Kidney (tissue), 14 donors: Measurements from ENCODE around the gene CLDN22. TPM values are rescaled to one million over a fixed set of nuclear protein-coding genes. Genes with fewer than 3 reads are reported as not detected.

ENCODE experiments used
- DNase-seq, 5 donors: peaks; one replicate each; pipeline ENCODE4 v3.0.0-alpha.2; 2013 to 2020
- FAIRE-seq: peaks from 2 replicates; lab custom pipeline; 2012; peaks lifted over from hg19 to GRCh38; lab: Jason Lieb, UNC
- H3K27ac ChIP-seq, 2 donors: one replicate each; pipeline ENCODE4 v1.7.0; 2013; ENCODE audit warnings: low read depth in 2 of 2, low read length in 2 of 2, inconsistent platforms in 1 of 2
- H3K27me3 ChIP-seq: one replicate; pipeline ENCODE4 v1.7.1; 2013; ENCODE audit warnings: low read length, inconsistent platforms; ENCODE audit not compliant: control insufficient read depth, insufficient read depth
- H3K36me3 ChIP-seq, 3 donors: one replicate each; pipeline versions ENCODE4 v1.7.0 to v1.7.1; 2013; ENCODE audit warnings: low read length in 3 of 3, control low read depth in 1 of 3, inconsistent platforms in 1 of 3; ENCODE audit not compliant: insufficient read depth in 3 of 3, control insufficient read depth in 2 of 3
- H3K4me1 ChIP-seq, 3 donors: one replicate each; pipeline versions ENCODE4 v1.7.0 to v1.7.1; 2013; ENCODE audit warnings: low read length in 3 of 3, inconsistent platforms in 1 of 3, low read depth in 1 of 3; ENCODE audit not compliant: control insufficient read depth in 2 of 3, insufficient read depth in 2 of 3
- H3K4me3 ChIP-seq, 3 donors: one replicate each; pipeline versions ENCODE4 v1.7.0 to v1.8.1; 2013; ENCODE audit warnings: low read length in 3 of 3, control low read depth in 1 of 3, inconsistent platforms in 1 of 3
- H3K9ac ChIP-seq, 3 donors: one replicate each; pipeline versions ENCODE4 v1.7.0 to v1.7.1; 2013; ENCODE audit warnings: low read length in 3 of 3, control low read depth in 1 of 3, inconsistent platforms in 1 of 3
- H3K9me3 ChIP-seq, 3 donors: one replicate each; pipeline versions ENCODE4 v1.7.0 to v1.7.1; 2013; ENCODE audit warnings: low read length in 3 of 3, control low read depth in 1 of 3, inconsistent platforms in 1 of 3; ENCODE audit not compliant: control insufficient read depth in 2 of 3, insufficient read depth in 1 of 3
- CTCF ChIP-seq: IDR thresholded peaks from 3 replicates; pipeline ENCODE4 v1.5.1; 2012; ENCODE audit warnings: mild to moderate bottlenecking, moderate library complexity, borderline replicate concordance; ENCODE audit not compliant: insufficient read depth; ENCODE audit errors: extremely low read depth
- intact Hi-C: fragments of 100-400 bp; cut with DNase I; formaldehyde crosslinking; loops from one replicate; pipeline ENCODE4 v1.11.1; 2022
- polyA plus RNA-seq: library from polyadenylated mRNA; stranded (reverse); fragments of 350-450 nt; fragmentation: Illumina TruSeq; extraction: RNeasy Lipid Tissue Mini Kit (QIAGEN cat#74804); gene quantifications from one replicate; pipeline ENCODE4 v1.2.3, GENCODE V29; 2014; ENCODE audit warnings: low read depth, low replicate concordance; ENCODE audit not compliant: insufficient read depth
- total RNA-seq: library from RNA; stranded (reverse); fragmentation: NEBNext Ultra II Directional; extraction: Animal tissue kit (Norgen Biotek cat#: 25700); gene quantifications from one replicate; pipeline ENCODE4 v1.2.1, GENCODE V29; 2021
- donor health status: control.
- donor health status: control.
- donor health status: control.
- donor health status: control.
- donor health status: control.
- donor health status: DM: yes; HTN: yes; CAD: no.
- donor health status: Normal renal cell carcinoma (clear cell type).

The CLDN22 gene
- total and polyA plus RNA-seq, 2 donors from 2014 or later, result 0.39 TPM; not detected in 1

DNA sequence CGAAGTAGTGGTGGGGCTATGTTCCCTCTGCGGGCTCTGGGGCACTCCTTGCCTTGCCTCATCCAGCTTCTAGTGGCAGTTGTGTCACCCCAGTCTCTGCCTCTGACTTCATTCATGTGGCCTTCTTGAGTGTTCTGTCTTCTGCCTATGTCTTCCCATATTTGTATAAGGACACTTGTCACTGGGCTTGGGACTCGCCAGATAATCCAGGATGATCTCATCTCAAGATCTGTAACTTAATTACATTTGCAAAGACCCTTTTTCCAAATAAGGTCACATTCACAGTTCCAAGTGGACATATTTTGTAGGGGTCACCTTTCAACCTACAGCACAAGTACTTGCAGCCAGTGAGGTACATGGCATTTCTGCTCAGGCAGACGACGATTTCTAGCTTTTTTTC is 32.5 kb upstream of the CLDN22 start:
- intact Hi-C loops, result no loop called here
- FAIRE-seq (no peak), DNase-seq (no peak)
- TF ChIP-seq CTCF, result no peak
- Histone ChIP-seq H3K27me3 (no peaks in the 10 kb centered on the region), H3K27ac (no peak overlapping the region), H3K9ac (no peak overlapping the region), H3K9me3 (no peaks in the 10 kb centered on the region), H3K4me3 (no peak overlapping the region), H3K36me3 (no peaks in the 10 kb centered on the region), H3K4me1 (peaks cover 0 to 4% (median 0%) of the 10 kb centered on the region in 3 donors)

- FAIRE-seq, result no peak
These were observed 30.4 kb upstream of the CLDN22 start for GRCh38 chr4:183350317-183351071.

DNA sequence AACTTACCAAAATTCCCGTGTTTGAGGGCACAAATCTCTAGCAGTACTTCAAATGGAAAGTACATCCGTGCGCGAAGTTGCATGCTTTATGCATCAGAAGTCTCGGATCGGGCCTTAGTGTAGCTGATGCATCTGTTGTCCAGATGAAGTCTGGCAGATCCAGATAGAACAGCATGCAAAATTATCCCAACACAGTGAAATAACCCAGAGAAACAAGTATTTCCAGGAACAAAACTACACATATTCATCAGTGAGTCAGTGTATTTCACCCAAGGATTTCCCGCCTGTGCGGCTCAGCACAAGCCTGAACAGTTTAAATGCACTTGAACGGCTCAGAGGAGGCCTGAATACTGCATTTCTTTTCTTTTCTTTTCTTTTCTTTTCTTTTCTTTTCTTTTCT is 29.6 kb upstream of the CLDN22 start:
- no peak for DNase-seq
- FAIRE-seq, result no peak
- H3K27ac ChIP-seq, result peak overlapping the region in 1 of 2 donors; percentile 54
- H3K9ac ChIP-seq, result no peak overlapping the region
- H3K27me3 ChIP-seq, result no peaks in the 10 kb centered on the region
- intact Hi-C loops, result no loop called here
- no peak for TF ChIP-seq CTCF
- H3K4me3 ChIP-seq, result peak overlapping the region in 1 of 3 donors; percentile 49
- no peaks in the 10 kb centered on the region for H3K9me3 ChIP-seq
- H3K36me3 ChIP-seq, result no peaks in the 10 kb centered on the region
- peaks cover 0 to 4% (median 0%) of the 10 kb centered on the region in 3 donors for H3K4me1 ChIP-seq

More at GRCh38 chr4:183350317-183351071, 30.4 kb upstream of the CLDN22 start:
- no peak overlapping the region for H3K9ac ChIP-seq
- intact Hi-C loops, result no loop called here
- no peaks in the 10 kb centered on the region for H3K27me3 ChIP-seq
- no peak overlapping the region for H3K4me3 ChIP-seq
- peaks cover 0 to 4% (median 0%) of the 10 kb centered on the region in 3 donors for H3K4me1 ChIP-seq
- H3K9me3 ChIP-seq, result no peaks in the 10 kb centered on the region
- no peak for DNase-seq
- no peak for TF ChIP-seq CTCF
- H3K36me3 ChIP-seq, result no peaks in the 10 kb centered on the region
- H3K27ac ChIP-seq, result no peak overlapping the region
